Peyer's patch (tissue), 4 donors: ENCODE results near the gene R3HDM2. TPM values are rescaled to one million over a fixed set of nuclear protein-coding genes. Genes with fewer than 3 reads are reported as not detected.

ENCODE experiments used
- DNase-seq, 3 donors: peaks; one replicate each; pipeline ENCODE4 v3.0.0-alpha.2; 2017 to 2019
- H3K27ac ChIP-seq, 4 donors: fragments of 200-600 bp; sonication (generic); one replicate each; pipeline ENCODE4 v1.5.1; 2016 to 2019
- H3K27me3 ChIP-seq, 2 donors: fragments of 200-600 bp; sonication (generic); one replicate each; pipeline ENCODE4 v1.5.1; 2019
- H3K36me3 ChIP-seq, 3 donors: fragments of 200-600 bp; sonication (generic); one replicate each; pipeline ENCODE4 v1.5.1; 2016 to 2019
- H3K4me1 ChIP-seq, 4 donors: fragments of 200-600 bp; sonication (generic); one replicate each; pipeline ENCODE4 v1.5.1; 2016 to 2019
- H3K4me3 ChIP-seq, 4 donors: fragments of 200-600 bp; sonication (generic); 1 replicate in 3 of 4; 2 replicates in 1 of 4; pipeline ENCODE4 v1.5.1; 2016 to 2019; ENCODE audit warnings: mild to moderate bottlenecking in 1 of 4
- H3K9me3 ChIP-seq, 4 donors: fragments of 200-600 bp; sonication (generic); one replicate each; pipeline ENCODE4 v1.5.1; 2016 to 2019; ENCODE audit warnings: mild to moderate bottlenecking in 1 of 4
- POLR2A ChIP-seq, 2 donors: fragments of 450-650 bp; IDR thresholded peaks; one replicate each; pipeline ENCODE4 v1.5.1; 2017; ENCODE audit warnings: antibody characterized with exemption in 2 of 2, mild to moderate bottlenecking in 2 of 2, moderate library complexity in 2 of 2
- total RNA-seq, 4 donors: library from RNA; depleted of rRNA; stranded (reverse); fragments of >200 nt; gene quantifications; one replicate each; pipeline ENCODE4 v1.1.0, GENCODE V29; 2016
- TF ChIP-seq, protein P1 (sequence below), 6 experiments: fragments of 450-650 bp in 4 of 6; fragments of 200-600 bp in 2 of 6; sonication (generic) in 1 of 6; IDR thresholded peaks; one replicate each; pipeline ENCODE4 v1.5.1; 2017 to 2019; ENCODE audit warnings: antibody characterized with exemption in 6 of 6, mild to moderate bottlenecking in 3 of 6, moderate library complexity in 1 of 6

R3HDM2 gene
- total RNA-seq, 4 donors from 2014 or later = 23.1 to 145 (median 54.8) TPM

GRCh38 chr12:57459055-57459749 lies 28.4 kb upstream of the R3HDM2 start:
- no peaks in the 10 kb centered on the region for H3K9me3 ChIP-seq
- no peaks in the 10 kb centered on the region for H3K27me3 ChIP-seq
- no peaks in the 10 kb centered on the region for H3K36me3 ChIP-seq
- H3K4me1 ChIP-seq = peaks cover 8 to 48% (median 15%) of the 10 kb centered on the region in 4 donors
- TF ChIP-seq, protein P1, sequence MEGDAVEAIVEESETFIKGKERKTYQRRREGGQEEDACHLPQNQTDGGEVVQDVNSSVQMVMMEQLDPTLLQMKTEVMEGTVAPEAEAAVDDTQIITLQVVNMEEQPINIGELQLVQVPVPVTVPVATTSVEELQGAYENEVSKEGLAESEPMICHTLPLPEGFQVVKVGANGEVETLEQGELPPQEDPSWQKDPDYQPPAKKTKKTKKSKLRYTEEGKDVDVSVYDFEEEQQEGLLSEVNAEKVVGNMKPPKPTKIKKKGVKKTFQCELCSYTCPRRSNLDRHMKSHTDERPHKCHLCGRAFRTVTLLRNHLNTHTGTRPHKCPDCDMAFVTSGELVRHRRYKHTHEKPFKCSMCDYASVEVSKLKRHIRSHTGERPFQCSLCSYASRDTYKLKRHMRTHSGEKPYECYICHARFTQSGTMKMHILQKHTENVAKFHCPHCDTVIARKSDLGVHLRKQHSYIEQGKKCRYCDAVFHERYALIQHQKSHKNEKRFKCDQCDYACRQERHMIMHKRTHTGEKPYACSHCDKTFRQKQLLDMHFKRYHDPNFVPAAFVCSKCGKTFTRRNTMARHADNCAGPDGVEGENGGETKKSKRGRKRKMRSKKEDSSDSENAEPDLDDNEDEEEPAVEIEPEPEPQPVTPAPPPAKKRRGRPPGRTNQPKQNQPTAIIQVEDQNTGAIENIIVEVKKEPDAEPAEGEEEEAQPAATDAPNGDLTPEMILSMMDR (IDR thresholded peaks at IDR 0.05) = peak; percentile 96 to 99 (median 98)
- TF ChIP-seq POLR2A (IDR thresholded peaks at IDR 0.05) = no peak
- H3K27ac ChIP-seq = peak overlapping the region; percentile 71 to 89 (median 81)
- H3K4me3 ChIP-seq = peak overlapping the region; percentile 59 to 74 (median 67)
- DNase-seq = peak; percentile 92 to 97 (median 94)

GRCh38 chr12:57458665-57459054 lies 27.8 kb upstream of the R3HDM2 start:
- H3K4me1 ChIP-seq = peaks cover 8 to 48% (median 15%) of the 10 kb centered on the region in 4 donors

GRCh38 chr12:57456737-57457490 lies 26.1 kb upstream of the R3HDM2 start:
- no peak for TF ChIP-seq POLR2A (IDR thresholded peaks at IDR 0.05)
- TF ChIP-seq, protein P1 (IDR thresholded peaks at IDR 0.05) = no peak
- Histone ChIP-seq H3K27me3 (no peaks in the 10 kb centered on the region), H3K27ac (no peak overlapping the region), H3K36me3 (no peaks in the 10 kb centered on the region), H3K4me1 (peaks cover 8 to 37% (median 15%) of the 10 kb centered on the region in 4 donors), H3K4me3 (peak overlapping the region in 1 of 4 donors; percentile 18), H3K9me3 (no peaks in the 10 kb centered on the region)
- no peak for DNase-seq

More at GRCh38 chr12:57458665-57459054, 27.8 kb upstream of the R3HDM2 start:
- no peak for DNase-seq
- Histone ChIP-seq H3K9me3 (no peaks in the 10 kb centered on the region), H3K4me3 (peak overlapping the region; percentile 59 to 74 (median 67)), H3K27ac (peak overlapping the region; percentile 71 to 89 (median 81)), H3K36me3 (no peaks in the 10 kb centered on the region), H3K27me3 (no peaks in the 10 kb centered on the region)
- TF ChIP-seq, protein P1 (IDR thresholded peaks at IDR 0.05) = no peak
- TF ChIP-seq POLR2A (IDR thresholded peaks at IDR 0.05) = no peak

- Histone ChIP-seq H3K36me3 (no peaks in the 10 kb centered on the region), H3K9me3 (no peaks in the 10 kb centered on the region), H3K27ac (no peak overlapping the region), H3K27me3 (no peaks in the 10 kb centered on the region), H3K4me1 (peaks cover 8 to 33% (median 9%) of the 10 kb centered on the region in 4 donors), H3K4me3 (peak overlapping the region in 1 of 4 donors; percentile 18)
- DNase-seq = peak in 2 of 3 donors; percentile 56 to 68
- TF ChIP-seq POLR2A (IDR thresholded peaks at IDR 0.05) = no peak
- TF ChIP-seq, protein P1 (IDR thresholded peaks at IDR 0.05) = peak in 5 of 6 experiments; percentile 37 to 61 (median 50)
Observed at GRCh38 chr12:57456145-57456700, 25.4 kb upstream of the R3HDM2 start.

GRCh38 chr12:57455374-57456144 lies 24.7 kb upstream of the R3HDM2 start:
- Histone ChIP-seq H3K36me3 (no peaks in the 10 kb centered on the region), H3K9me3 (no peaks in the 10 kb centered on the region), H3K4me1 (peaks cover 1 to 26% (median 3%) of the 10 kb centered on the region in 4 donors), H3K27me3 (no peaks in the 10 kb centered on the region), H3K27ac (no peak overlapping the region), H3K4me3 (peak overlapping the region in 1 of 4 donors; percentile 18)
- no peak for DNase-seq
- TF ChIP-seq POLR2A (IDR thresholded peaks at IDR 0.05) = no peak
- TF ChIP-seq, protein P1 (IDR thresholded peaks at IDR 0.05) = no peak
